SK-N-SH (cell line): ENCODE measurements around the gene KRTAP12-2. TPM values are rescaled to one million over a fixed set of nuclear protein-coding genes. Genes with fewer than 3 reads are reported as not detected.

Experiments
- CTCF ChIA-PET: fragments of 300-600, 350-600 bp; formaldehyde crosslinking; extraction: SDS; loops from one replicate; lab custom pipeline; 2021; lab: Yijun Ruan, JAX
- POLR2A ChIA-PET: fragments of 350-600 bp; sonication (Branson Sonifier 250); formaldehyde crosslinking; extraction: SDS; loops from one replicate; lab custom pipeline; 2020; ENCODE audit warnings: antibody characterized with exemption, inconsistent platforms; lab: Yijun Ruan, JAX
- DNase-seq: peaks from one replicate; pipeline ENCODE4 v3.0.0; 2012
- H2AFZ ChIP-seq: fragments of 200-600 bp; sonication (generic); 2 replicates; pipeline ENCODE4 v1.8.1; 2016; ENCODE audit warnings: antibody characterized with exemption, mild to moderate bottlenecking, low read depth
- H3F3A ChIP-seq: fragments of 200-600 bp; sonication (generic); replicated peaks from 2 replicates; pipeline ENCODE3; 2016; ENCODE audit warnings: antibody characterized with exemption, mild to moderate bottlenecking; ENCODE audit not compliant: insufficient read depth
- H3K27ac ChIP-seq, 2 experiments: fragments of 200-500 bp in 1 of 2; fragments of 200-600 bp in 1 of 2; sonication (Bioruptor generic) in 1 of 2; sonication (generic), shearing (Covaris generic) in 1 of 2; 2 replicates each; pipeline versions ENCODE4 v1.5.1 to v1.6.1; 2014 to 2016; ENCODE audit warnings: low read depth in 2 of 2, inconsistent platforms in 1 of 2, low read length in 1 of 2, mild to moderate bottlenecking in 1 of 2, mixed read lengths in 1 of 2
- H3K27me3 ChIP-seq: fragments of 200-600 bp; sonication (generic), shearing (Covaris generic); 2 replicates; pipeline ENCODE4 v1.6.1; 2016; ENCODE audit warnings: mixed run types; ENCODE audit not compliant: insufficient read depth
- H3K36me3 ChIP-seq, 2 experiments: fragments of 200-500 bp in 1 of 2; fragments of 200-600 bp in 1 of 2; sonication (Bioruptor generic) in 1 of 2; sonication (generic) in 1 of 2; replicated peaks in 1 of 2; 2 replicates each; pipeline versions ENCODE3 to v1.5.1; 2014 to 2016; ENCODE audit warnings: low read length in 1 of 2, mild to moderate bottlenecking in 1 of 2; ENCODE audit not compliant: insufficient read depth in 2 of 2, control insufficient read depth in 1 of 2
- H3K4me1 ChIP-seq, 2 experiments: fragments of 200-500 bp in 1 of 2; fragments of 200-600 bp in 1 of 2; sonication (Bioruptor generic) in 1 of 2; sonication (generic), shearing (Covaris generic) in 1 of 2; 2 replicates each; pipeline versions ENCODE4 v1.5.1 to v1.6.1; 2014 to 2016; ENCODE audit warnings: low read depth in 1 of 2, low read length in 1 of 2, mixed run types in 1 of 2; ENCODE audit not compliant: insufficient read depth in 2 of 2, control insufficient read depth in 1 of 2
- H3K4me2 ChIP-seq: fragments of 200-600 bp; sonication (generic), shearing (Covaris generic); 2 replicates; pipeline ENCODE4 v1.6.1; 2017; ENCODE audit warnings: mixed run types
- H3K4me3 ChIP-seq, 2 experiments: fragments of 200-500 bp in 1 of 2; fragments of 200-600 bp in 1 of 2; sonication (Bioruptor generic) in 1 of 2; sonication (generic), shearing (Covaris generic) in 1 of 2; 2 replicates each; pipeline versions ENCODE4 v1.5.1 to v1.8.1; 2014 to 2016; ENCODE audit warnings: low read depth in 2 of 2, inconsistent platforms in 1 of 2, low read length in 1 of 2, mild to moderate bottlenecking in 1 of 2, mixed read lengths in 1 of 2, moderate library complexity in 1 of 2
- H3K79me2 ChIP-seq: fragments of 200-600 bp; sonication (generic); 2 replicates; pipeline ENCODE4 v1.8.1; 2017; ENCODE audit warnings: mild to moderate bottlenecking; ENCODE audit not compliant: insufficient read depth
- H3K9ac ChIP-seq: fragments of 200-600 bp; sonication (generic); 2 replicates; pipeline ENCODE4 v1.6.1; 2017; ENCODE audit warnings: mixed run types
- H3K9me2 ChIP-seq: fragments of 200-600 bp; sonication (generic); 2 replicates; pipeline ENCODE4 v1.6.1; 2017; ENCODE audit warnings: mixed run types
- H3K9me3 ChIP-seq: fragments of 200-600 bp; sonication (generic); 2 replicates; pipeline ENCODE4 v1.6.1; 2017; ENCODE audit warnings: mixed run types, mild to moderate bottlenecking, moderate library complexity
- H4K20me1 ChIP-seq: fragments of 200-600 bp; sonication (generic); 2 replicates; pipeline ENCODE4 v1.6.1; 2017; ENCODE audit warnings: mild to moderate bottlenecking, mixed run types; ENCODE audit not compliant: insufficient read depth
- CHD2 ChIP-seq: fragments of 150-350 bp; IDR thresholded peaks from 2 replicates; pipeline ENCODE4 v1.6.1; 2018; ENCODE audit warnings: low read length; ENCODE audit not compliant: partially characterized antibody
- CTCF ChIP-seq: fragments of 200-600 bp; sonication (generic); IDR thresholded peaks from 2 replicates; pipeline ENCODE4 v1.6.1; 2017; ENCODE audit warnings: antibody characterized with exemption, mild to moderate bottlenecking, moderate library complexity
- ELF1 ChIP-seq: IDR thresholded peaks from 2 replicates; pipeline ENCODE4 v1.4.0; 2012
- EP300 ChIP-seq, 2 experiments: IDR thresholded peaks; 2 replicates each; pipeline versions ENCODE4 v1.4.0 to v1.6.1; 2012; ENCODE audit warnings: borderline replicate concordance in 1 of 2, low read depth in 1 of 2, low read length in 1 of 2
- EZH2phosphoT487 ChIP-seq: fragments of 200-600 bp; sonication (generic); IDR thresholded peaks from 2 replicates; pipeline ENCODE4 v1.6.1; 2017; ENCODE audit warnings: low read depth, mixed run types, mild to moderate bottlenecking, antibody characterized with exemption, moderate library complexity, borderline replicate concordance
- FOXJ3 ChIP-seq: sonication (generic); formaldehyde crosslinking; IDR thresholded peaks from 2 replicates; pipeline ENCODE4 v1.5.1; 2020; ENCODE audit warnings: mild to moderate bottlenecking, missing genetic modification reagents
- GATA2 ChIP-seq: sonication (generic); formaldehyde crosslinking; IDR thresholded peaks from 2 replicates; pipeline ENCODE4 v1.5.0; 2020; ENCODE audit warnings: mild to moderate bottlenecking, missing genetic modification reagents
- MAX ChIP-seq: IDR thresholded peaks from 2 replicates; pipeline ENCODE4 v1.4.0; 2012; ENCODE audit warnings: low read depth
- MEF2A ChIP-seq: IDR thresholded peaks from 2 replicates; pipeline ENCODE4 v1.4.0; 2012; ENCODE audit warnings: low read depth, borderline replicate concordance
- MXI1 ChIP-seq: IDR thresholded peaks from 2 replicates; pipeline ENCODE4 v1.6.1; 2012; ENCODE audit warnings: mild to moderate bottlenecking, low read depth, low read length, improper control_type of control experiment
- NFIC ChIP-seq: IDR thresholded peaks from 2 replicates; pipeline ENCODE4 v1.4.0; 2012; ENCODE audit warnings: borderline replicate concordance
- POLR2AphosphoS5 ChIP-seq: IDR thresholded peaks from 2 replicates; pipeline ENCODE4 v1.6.1; 2012; ENCODE audit warnings: low read depth, low read length
- RAD21 ChIP-seq: IDR thresholded peaks from 2 replicates; pipeline ENCODE4 v1.6.1; 2012; ENCODE audit warnings: mild to moderate bottlenecking, low read length
- RCOR1 ChIP-seq: fragments of 150-350 bp; IDR thresholded peaks from 2 replicates; pipeline ENCODE4 v1.6.1; 2017; ENCODE audit warnings: antibody characterized with exemption, low read length
- SMC3 ChIP-seq: IDR thresholded peaks from 2 replicates; pipeline ENCODE4 v1.6.1; 2012; ENCODE audit warnings: low read depth, low read length, improper control_type of control experiment
- TAF1 ChIP-seq: IDR thresholded peaks from 2 replicates; pipeline ENCODE4 v1.6.1; 2012; ENCODE audit warnings: low read depth, mild to moderate bottlenecking, low read length, moderate library complexity, borderline replicate concordance
- USF1 ChIP-seq: IDR thresholded peaks from 2 replicates; pipeline ENCODE4 v1.4.0; 2012; ENCODE audit warnings: low read depth, borderline replicate concordance
- USF2 ChIP-seq: fragments of 150-350 bp; IDR thresholded peaks from 2 replicates; pipeline ENCODE4 v1.6.1; 2017; ENCODE audit warnings: antibody characterized with exemption, low read length, low read depth, borderline replicate concordance
- WGBS: methylation state at CpG from one replicate; pipeline ENCODE4 v1.1.6; 2017; ENCODE audit warnings: low lambda C conversion rate; 5-methylcytosine and 5-hydroxymethylcytosine counted together
- polyA plus RNA-seq, 3 experiments: library from polyadenylated mRNA; depleted of rRNA; stranded (reverse); fragments of >200 nt; gene quantifications; 2 replicates each; pipeline ENCODE4 v1.2.3, GENCODE V29; 2012

The KRTAP12-2 gene
- polyA plus RNA-seq, 1 of the 3 experiments (the other 2 are of a cell fraction) = not detected

- Histone ChIP-seq H3K9ac (no peak within 1 kb of the TSS), H3F3A (no peaks in the 10 kb centered on the region), H3K79me2 (no peaks in the 10 kb centered on the region), H3K4me3 (no peak within 1 kb of the TSS), H3K36me3 (no peaks in the 10 kb centered on the region), H4K20me1 (no peaks in the 10 kb centered on the region), H3K9me2 (0 out of 2 replicates have a peak, but pooled peaks cover 4% of the 10 kb centered on the region), H3K4me1 (no peaks in the 10 kb centered on the region), H3K27ac (no peak within 1 kb of the TSS), H3K9me3 (no peaks in the 10 kb centered on the region), H2AFZ (no peak within 1 kb of the TSS), H3K27me3 (peaks cover 17% of the 10 kb centered on the region; the same call in 1 of the 2 replicates), H3K4me2 (no peak within 1 kb of the TSS)
- TF ChIP-seq USF1 (no peak), TAF1 (no peak), MXI1 (no peak), CTCF (no peak), RAD21 (no peak), SMC3 (no peak), EZH2phosphoT487 (no peak), MAX (no peak), POLR2AphosphoS5 (no peak)
- no peak for DNase-seq
- CTCF ChIA-PET = no interaction called here
- WGBS = 21% methylated on average over 20 of the region's 26 CpGs
- POLR2A ChIA-PET = no interaction called here
Observed at GRCh38 chr21:44657635-44658540, 8.8 kb downstream of the KRTAP12-2 start, which contains the start of gene KRTAP12-3. Gene KRTAP12-3, plus strand, starts transcription at chr21:44657932. Its CDS starts 48 bp downstream, at chr21:44657980.

GRCh38 chr21:44656868-44657267, 9.9 kb downstream of the KRTAP12-2 start:
- H3K79me2 ChIP-seq = no peaks in the 10 kb centered on the region
- DNase-seq = no peak
- no peaks in the 10 kb centered on the region for H4K20me1 ChIP-seq
- H3K9ac ChIP-seq = no peak overlapping the region
- H3K9me2 ChIP-seq = no peaks in the 10 kb centered on the region
- H3K9me3 ChIP-seq = no peaks in the 10 kb centered on the region
- POLR2A ChIA-PET = no interaction called here
- H3K4me1 ChIP-seq = no peaks in the 10 kb centered on the region
- H3K27ac ChIP-seq = no peak overlapping the region
- TF ChIP-seq EZH2phosphoT487 (no peak), ELF1 (no peak), USF2 (no peak), MEF2A (no peak), USF1 (no peak), FOXJ3 (CRISPR knock-in tag) (no peak), NFIC (no peak), SMC3 (no peak), EP300 (IDR thresholded peaks at IDR 0.05; ENCODE audit: borderline replicate concordance in 1 of 2, low read depth in 1 of 2, low read length in 1 of 2) (no peak), RCOR1 (no peak), GATA2 (CRISPR knock-in tag) (no peak), CHD2 (no peak), CTCF (no peak)
- CTCF ChIA-PET = no interaction called here
- peaks cover 27% of the 10 kb centered on the region; the same call in 1 of the 2 replicates for H3K27me3 ChIP-seq
- H3K4me3 ChIP-seq = no peak overlapping the region
- no peaks in the 10 kb centered on the region for H3K36me3 ChIP-seq
- no peak overlapping the region for H3K4me2 ChIP-seq
- H2AFZ ChIP-seq = no peak overlapping the region
- no peaks in the 10 kb centered on the region for H3F3A ChIP-seq
- WGBS = 0% methylated on average over 1 of the region's 1 CpG
